HepG2 (cell line): ENCODE results near the gene NOTCH3. TPM values are rescaled to one million over a fixed set of nuclear protein-coding genes. Genes with fewer than 3 reads are reported as not detected.

ENCODE experiments used
- BCL6 ChIP-seq: IDR thresholded peaks from 2 replicates; pipeline ENCODE4 v1.6.1; 2016; ENCODE audit warnings: missing genetic modification reagents, missing compliant biosample characterization
- CC2D1A ChIP-seq: sonication (generic); formaldehyde crosslinking; IDR thresholded peaks from 2 replicates; pipeline ENCODE4 v1.8.1; 2023; ENCODE audit warnings: mild to moderate bottlenecking, missing genetic modification reagents
- HNRNPUL1 ChIP-seq: fragments of 200-400 bp; formaldehyde crosslinking; IDR thresholded peaks from 2 replicates; pipeline ENCODE4 v1.6.1; 2017; ENCODE audit warnings: low read depth, mild to moderate bottlenecking, low read length, moderate library complexity
- MIER2 ChIP-seq: IDR thresholded peaks from 2 replicates; pipeline ENCODE4 v1.6.1; 2016; ENCODE audit warnings: missing biosample characterization, missing genetic modification reagents
- NFATC3 ChIP-seq: sonication (generic); formaldehyde crosslinking; IDR thresholded peaks from 2 replicates; pipeline ENCODE4 v1.5.1; 2020; ENCODE audit warnings: mild to moderate bottlenecking, missing genetic modification reagents
- PRPF4 ChIP-seq: fragments of 200-400 bp; formaldehyde crosslinking; IDR thresholded peaks from 2 replicates; pipeline ENCODE4 v1.6.1; 2016; ENCODE audit warnings: low read length, low read depth; ENCODE audit not compliant: poor library complexity, severe bottlenecking
- RFXANK ChIP-seq: IDR thresholded peaks from 2 replicates; pipeline ENCODE4 v1.6.1; 2016
- SYNCRIP ChIP-seq: fragments of 200-400 bp; formaldehyde crosslinking; IDR thresholded peaks from 2 replicates; pipeline ENCODE4 v1.6.1; 2018; ENCODE audit warnings: mild to moderate bottlenecking, low read depth, low read length; ENCODE audit not compliant: insufficient read depth
- THAP8 ChIP-seq: sonication (generic); formaldehyde crosslinking; IDR thresholded peaks from 2 replicates; pipeline ENCODE4 v1.5.1; 2020; ENCODE audit warnings: missing genetic modification reagents, mild to moderate bottlenecking, borderline replicate concordance
- U2AF2 ChIP-seq: fragments of 200-400 bp; formaldehyde crosslinking; IDR thresholded peaks from 2 replicates; pipeline ENCODE4 v1.6.1; 2017; ENCODE audit warnings: low read depth, mild to moderate bottlenecking, low read length
- UBTF ChIP-seq: sonication (generic); formaldehyde crosslinking; IDR thresholded peaks from 2 replicates; pipeline ENCODE4 v1.4.0; 2020; ENCODE audit warnings: mild to moderate bottlenecking, missing genetic modification reagents
- ZFX ChIP-seq: sonication (generic); formaldehyde crosslinking; IDR thresholded peaks from 2 replicates; pipeline ENCODE4 v1.4.0; 2020; ENCODE audit warnings: mild to moderate bottlenecking, low read depth, missing genetic modification reagents, moderate library complexity
- ZNF547 ChIP-seq: sonication (generic); formaldehyde crosslinking; IDR thresholded peaks from 2 replicates; pipeline ENCODE4 v1.5.1; 2020; ENCODE audit warnings: mild to moderate bottlenecking, missing genetic modification reagents
- ZNF646 ChIP-seq: sonication (generic); formaldehyde crosslinking; IDR thresholded peaks from 2 replicates; pipeline ENCODE4 v1.9.0; 2021; ENCODE audit warnings: mild to moderate bottlenecking, missing genetic modification reagents
- polyA plus RNA-seq, 8 experiments: library from polyadenylated mRNA; depleted of rRNA in 3 of 8; stranded (reverse) in 7 of 8; unstranded in 1 of 8; fragments of >200 nt; fragmentation: Illumina TruSeq in 4 of 8; extraction: Trizol in 4 of 8; gene quantifications; 2 replicates each; pipeline versions ENCODE4 v1.2.1 to v1.2.3, GENCODE V29; 2011 to 2016; ENCODE audit warnings: low read depth in 4 of 8, missing spikeins in 1 of 8, mixed read lengths in 1 of 8; ENCODE audit not compliant: insufficient read depth in 1 of 8
- total RNA-seq, 5 experiments: library from RNA; depleted of rRNA; stranded (reverse); fragments of >200 nt; fragmentation: Illumina TruSeq; extraction: Trizol; gene quantifications; 2 replicates each; pipeline ENCODE4 v1.2.3, GENCODE V29; 2016; ENCODE audit warnings: low read depth in 1 of 5

Gene NOTCH3
- total and polyA plus RNA-seq, 2 of the 13 experiments (the other 11 are each of a cell fraction or from before 2014, with no cell fraction given): 0.09 to 0.28 TPM

GRCh38 chr19:15247107-15248014, 46.6 kb upstream of the NOTCH3 start (continued):
- no peak for TF ChIP-seq ZNF646
- no peak for TF ChIP-seq SYNCRIP
- 0 out of 2 replicates have a peak, but pooled peaks have one; percentile 26 for TF ChIP-seq UBTF (CRISPR knock-in tag)
- no peak for TF ChIP-seq NFATC3 (CRISPR knock-in tag)
- TF ChIP-seq ZFX (CRISPR knock-in tag): 0 out of 2 replicates have a peak, but pooled peaks have one; percentile 21
- TF ChIP-seq PRPF4: no peak
- TF ChIP-seq U2AF2: no peak
- peak; percentile 34; the same call in 1 of the 2 replicates for TF ChIP-seq BCL6 (CRISPR knock-in tag)
- no peak for TF ChIP-seq RFXANK (CRISPR knock-in tag)
- TF ChIP-seq HNRNPUL1: no peak
- TF ChIP-seq THAP8 (CRISPR knock-in tag): no peak
- TF ChIP-seq CC2D1A (CRISPR knock-in tag): no peak
- TF ChIP-seq MIER2 (CRISPR knock-in tag): no peak
- no peak for TF ChIP-seq ZNF547 (CRISPR knock-in tag)
